Loucy (cell line): ENCODE results near the gene IRAK4.

Source experiments
- EZH2phosphoT487 ChIP-seq: fragments of 200-600 bp; IDR thresholded peaks from 2 replicates; pipeline ENCODE4 v1.6.1; 2018; ENCODE audit warnings: antibody characterized with exemption, mild to moderate bottlenecking, moderate library complexity, borderline replicate concordance
- TF ChIP-seq, protein P1 (sequence below): fragments of 200-600 bp; sonication (generic); conservative IDR thresholded peaks from 2 replicates; pipeline ENCODE4 v1.5.1; 2014; ENCODE audit warnings: mild to moderate bottlenecking, antibody characterized with exemption, low read length

DNA sequence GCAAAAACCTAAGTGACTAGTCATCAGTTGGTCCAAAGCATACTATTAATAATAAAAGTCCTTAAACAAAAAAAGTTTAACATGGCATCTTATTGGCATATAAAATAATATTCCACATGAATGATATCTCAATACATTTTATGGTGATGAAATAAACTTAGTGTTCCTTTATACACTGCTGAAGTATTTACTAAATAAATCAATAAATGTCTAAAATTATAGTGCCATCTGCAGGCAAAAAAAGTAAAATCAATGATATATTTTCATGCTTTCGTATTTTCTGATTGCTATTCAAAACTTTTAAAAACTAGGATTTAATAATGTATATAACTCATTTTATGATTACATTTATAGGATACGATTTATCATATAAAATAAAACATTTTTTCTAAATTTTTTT is 30.6 kb upstream of the IRAK4 start:
- TF ChIP-seq, protein P1, sequence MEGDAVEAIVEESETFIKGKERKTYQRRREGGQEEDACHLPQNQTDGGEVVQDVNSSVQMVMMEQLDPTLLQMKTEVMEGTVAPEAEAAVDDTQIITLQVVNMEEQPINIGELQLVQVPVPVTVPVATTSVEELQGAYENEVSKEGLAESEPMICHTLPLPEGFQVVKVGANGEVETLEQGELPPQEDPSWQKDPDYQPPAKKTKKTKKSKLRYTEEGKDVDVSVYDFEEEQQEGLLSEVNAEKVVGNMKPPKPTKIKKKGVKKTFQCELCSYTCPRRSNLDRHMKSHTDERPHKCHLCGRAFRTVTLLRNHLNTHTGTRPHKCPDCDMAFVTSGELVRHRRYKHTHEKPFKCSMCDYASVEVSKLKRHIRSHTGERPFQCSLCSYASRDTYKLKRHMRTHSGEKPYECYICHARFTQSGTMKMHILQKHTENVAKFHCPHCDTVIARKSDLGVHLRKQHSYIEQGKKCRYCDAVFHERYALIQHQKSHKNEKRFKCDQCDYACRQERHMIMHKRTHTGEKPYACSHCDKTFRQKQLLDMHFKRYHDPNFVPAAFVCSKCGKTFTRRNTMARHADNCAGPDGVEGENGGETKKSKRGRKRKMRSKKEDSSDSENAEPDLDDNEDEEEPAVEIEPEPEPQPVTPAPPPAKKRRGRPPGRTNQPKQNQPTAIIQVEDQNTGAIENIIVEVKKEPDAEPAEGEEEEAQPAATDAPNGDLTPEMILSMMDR = peak; percentile 59
- no peak for TF ChIP-seq EZH2phosphoT487
